Raji (cell line): ENCODE measurements around the gene DUSP8.

ENCODE experiments used
- POLR2A ChIP-seq: IDR thresholded peaks from 2 replicates; pipeline ENCODE4 v1.6.1; 2011; ENCODE audit warnings: low read depth, low read length, control low read depth; ENCODE audit not compliant: insufficient read depth

The DUSP8 gene

DNA sequence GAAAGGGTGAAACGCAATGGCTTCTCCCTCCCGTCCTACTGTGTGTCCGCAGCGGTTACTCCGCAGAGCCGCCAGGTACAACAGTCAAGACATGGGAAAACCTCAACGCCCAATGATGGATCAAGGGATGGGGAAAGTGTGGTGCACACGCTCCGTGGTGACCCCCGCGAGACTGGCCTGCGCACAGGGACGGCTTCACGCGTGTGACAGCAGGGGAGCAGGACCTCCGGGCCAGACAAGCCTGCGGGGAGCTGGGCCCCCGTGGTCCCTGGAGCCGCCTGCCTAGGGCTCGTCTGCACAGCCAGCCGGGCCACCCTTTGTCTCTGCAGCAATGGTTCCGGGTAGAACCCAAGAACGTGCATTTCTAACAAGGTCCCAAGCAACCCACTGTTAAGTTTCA, 53.8 kb downstream of the DUSP8 start:
- no peak for TF ChIP-seq POLR2A

DNA sequence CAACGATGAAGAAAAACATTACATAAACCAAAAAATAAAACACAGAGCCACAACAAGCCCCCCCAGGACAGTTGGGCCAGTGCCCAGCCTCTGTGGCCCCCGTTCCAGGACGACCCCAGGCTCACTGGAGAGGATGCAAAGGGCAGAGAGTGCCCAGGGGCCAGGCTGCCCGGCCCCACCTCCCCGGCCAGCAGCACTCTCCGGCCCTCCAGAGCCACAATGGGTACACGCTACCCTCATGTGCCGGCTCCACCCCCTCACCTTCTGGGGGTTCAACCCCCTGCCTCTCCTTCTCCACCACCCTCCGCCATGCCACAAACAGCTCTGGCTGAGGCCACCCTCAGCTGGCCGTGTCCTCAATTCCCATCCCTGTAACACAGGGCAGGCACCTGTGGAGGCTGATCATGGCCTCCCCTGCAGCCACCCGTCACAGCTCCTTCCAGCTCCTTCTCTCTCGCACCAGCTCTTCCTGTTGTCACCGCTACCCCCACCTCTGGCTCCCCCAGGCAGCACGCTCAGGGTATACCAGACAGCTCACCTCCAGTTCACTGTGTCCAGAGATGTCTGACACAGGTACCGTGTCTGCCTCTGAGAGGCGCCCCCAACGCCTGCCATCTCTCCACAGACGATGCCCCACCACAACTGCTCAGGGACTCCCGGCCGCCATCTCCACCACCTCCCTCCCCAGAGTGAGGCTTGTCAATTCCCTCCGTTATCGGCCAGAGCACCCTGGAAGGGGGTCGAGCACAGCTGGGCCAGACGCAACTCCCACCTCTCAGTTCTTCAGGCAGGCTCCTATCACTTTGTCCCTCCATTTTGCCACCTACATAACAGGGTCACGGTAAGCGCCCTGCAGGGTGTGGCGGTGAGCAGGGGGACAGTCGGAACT, 54.7 kb downstream of the DUSP8 start:
- no peak for TF ChIP-seq POLR2A

GRCh38 chr11:1516273-1517067, 55.6 kb downstream of the DUSP8 start:
- TF ChIP-seq POLR2A = no peak

GRCh38 chr11:1515082-1516060, 56.7 kb downstream of the DUSP8 start:
- TF ChIP-seq POLR2A = no peak

DNA sequence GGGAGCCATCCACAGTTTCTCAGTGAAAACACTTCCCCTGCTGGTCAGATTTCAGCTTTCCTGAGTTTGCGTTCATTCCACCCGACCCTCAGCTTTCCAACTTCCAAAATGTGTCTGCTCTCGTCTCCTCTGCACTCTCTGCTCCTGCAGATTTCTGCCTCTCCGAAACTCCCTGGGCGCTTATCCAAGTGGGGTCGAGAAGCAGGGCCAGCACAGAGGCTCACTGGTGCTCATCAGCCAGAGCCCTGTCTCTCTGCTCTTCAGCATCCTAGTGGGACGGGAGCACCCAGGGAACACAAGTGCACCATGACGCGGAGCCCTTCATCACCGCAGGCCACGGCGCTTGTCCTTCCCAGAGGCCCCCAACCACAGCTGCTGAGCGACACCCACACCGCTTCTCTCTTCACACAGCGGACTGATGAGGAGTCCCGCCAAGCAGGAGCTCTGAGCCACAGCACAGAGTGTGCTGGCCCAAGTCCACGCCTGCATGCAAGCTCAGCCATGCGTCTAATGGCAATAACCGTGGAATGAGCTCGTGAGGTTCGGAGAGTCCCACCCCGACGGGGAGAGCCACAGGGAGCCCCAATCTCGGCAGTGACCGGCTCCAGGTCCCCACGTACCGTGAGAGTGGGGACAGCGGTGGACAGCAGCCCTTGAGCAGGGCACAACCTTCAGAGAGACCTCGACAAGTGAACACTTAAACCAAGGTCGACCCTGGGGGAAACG, 57.6 kb downstream of the DUSP8 start:
- no peak for TF ChIP-seq POLR2A

GRCh38 chr11:1513326-1514296, 58.5 kb downstream of the DUSP8 start:
- TF ChIP-seq POLR2A = no peak

GRCh38 chr11:1511937-1512496, 60.1 kb downstream of the DUSP8 start:
- TF ChIP-seq POLR2A = no peak

DNA sequence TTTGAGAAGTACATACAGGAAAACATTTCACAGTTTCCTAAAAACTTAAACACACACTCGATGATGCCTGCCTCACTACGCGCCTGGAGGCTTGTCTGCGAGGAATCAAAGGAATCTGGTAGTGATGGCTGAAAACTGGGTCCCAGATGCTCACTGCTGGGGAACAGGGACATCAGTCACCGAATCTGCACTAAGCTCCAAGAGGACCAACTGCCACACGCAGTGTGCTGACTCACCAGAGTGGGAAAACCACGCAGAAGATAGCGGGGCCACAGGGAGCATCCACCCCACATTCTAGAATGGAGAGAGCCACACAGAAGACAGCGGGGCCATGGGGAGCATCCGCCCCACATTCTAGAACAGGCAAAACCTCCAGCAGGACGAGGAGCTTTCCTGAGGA, 61.1 kb downstream of the DUSP8 start:
- no peak for TF ChIP-seq POLR2A

DNA sequence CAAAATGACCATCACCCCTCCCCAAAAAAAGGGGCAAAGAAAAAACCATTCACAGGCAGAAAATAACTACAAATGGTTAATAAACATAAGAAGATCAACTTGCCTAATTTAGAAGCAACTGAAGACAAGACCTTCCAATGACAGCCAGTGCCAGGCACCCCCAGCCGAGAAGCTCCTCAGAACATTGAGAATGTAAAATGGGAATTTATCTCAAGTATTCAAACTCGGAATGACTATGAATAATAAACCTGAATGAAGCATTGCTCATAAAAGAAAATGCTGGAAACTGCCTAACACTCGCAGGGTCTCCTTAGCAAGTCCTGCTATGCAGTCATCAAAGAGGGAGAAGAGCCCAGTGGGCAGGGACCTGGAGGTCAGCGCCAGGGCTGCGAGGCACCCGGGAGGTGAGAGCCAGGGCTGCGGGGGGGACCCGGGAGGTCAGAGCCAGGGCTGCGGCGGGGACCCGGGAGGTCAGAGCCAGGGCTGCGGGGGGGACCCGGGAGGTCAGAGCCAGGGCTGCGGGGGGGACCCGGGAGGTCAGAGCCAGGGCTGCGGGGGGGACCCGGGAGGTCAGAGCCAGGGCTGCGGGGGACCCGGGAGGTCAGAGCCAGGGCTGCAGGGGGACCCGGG, 62.3 kb downstream of the DUSP8 start:
- TF ChIP-seq POLR2A = no peak

GRCh38 chr11:1508986-1509385, 63.1 kb downstream of the DUSP8 start:
- no peak for TF ChIP-seq POLR2A

DNA sequence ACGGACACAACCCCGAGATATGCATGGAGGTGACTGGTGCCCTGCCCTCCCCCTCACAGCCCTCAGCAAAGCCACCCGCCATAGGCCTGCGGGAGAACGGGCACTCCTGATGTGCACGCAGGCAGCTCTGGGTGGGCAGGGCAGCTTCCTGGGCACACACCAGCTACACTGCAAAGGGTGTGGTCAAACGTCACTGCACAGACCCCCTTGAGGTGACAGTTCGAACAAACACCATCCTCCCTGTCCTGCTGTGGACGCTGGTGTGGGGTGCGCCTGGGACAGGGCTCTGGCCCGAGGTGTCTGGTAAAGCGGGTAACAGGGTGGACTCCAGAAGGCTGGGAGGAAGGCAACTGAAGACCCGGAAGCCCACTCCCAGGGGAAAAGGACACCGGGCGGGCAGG, 63.6 kb downstream of the DUSP8 start:
- TF ChIP-seq POLR2A = no peak

DNA sequence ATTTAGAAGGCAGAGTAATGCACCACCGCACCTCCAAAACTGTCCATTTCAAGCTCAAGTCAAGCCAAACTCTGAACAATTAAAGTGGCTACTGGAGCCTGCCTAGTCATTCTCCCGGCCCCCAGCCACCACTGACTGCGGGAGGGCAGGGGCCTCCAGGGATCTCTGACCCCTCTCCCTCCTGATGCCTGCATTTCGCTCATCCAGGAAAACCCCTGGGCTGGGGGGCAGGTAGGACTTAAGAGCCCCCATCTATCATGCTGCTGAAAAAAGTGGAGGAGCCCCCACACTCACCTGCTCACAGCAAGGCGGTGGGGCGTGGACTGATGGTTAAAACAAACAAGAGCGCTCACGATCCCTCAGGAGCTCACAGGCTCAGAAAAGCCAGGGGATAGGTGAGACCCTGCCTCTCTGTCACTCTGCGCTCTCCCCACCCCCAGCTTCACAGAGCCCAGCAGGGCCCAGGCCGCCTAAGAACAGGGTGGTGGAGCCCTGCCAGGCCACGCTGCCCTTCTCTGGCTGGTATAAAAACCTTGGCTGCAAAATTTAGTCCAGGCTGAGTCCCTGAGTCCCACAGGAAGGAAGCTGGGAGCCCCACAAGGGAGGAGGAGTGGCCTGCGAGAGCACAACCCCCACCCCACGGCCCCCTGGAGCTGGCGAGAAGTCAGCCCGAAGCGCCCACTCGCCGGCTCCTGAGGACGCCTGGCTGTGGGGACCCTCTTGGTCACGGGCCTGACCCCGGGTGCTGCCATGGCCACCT, 64.5 kb downstream of the DUSP8 start:
- no peak for TF ChIP-seq POLR2A
